DOHH2 (cell line): Measurements from ENCODE around the gene DESI1.

Source experiments
- H3F3A ChIP-seq: fragments of 200-600 bp; sonication (generic), shearing (Covaris generic); 2 replicates; pipeline ENCODE4 v1.6.0; 2016; ENCODE audit warnings: antibody characterized with exemption, mild to moderate bottlenecking; ENCODE audit not compliant: control insufficient read depth, insufficient read depth
- H3K27ac ChIP-seq: fragments of 200-600 bp; sonication (generic); 2 replicates; pipeline ENCODE4 v1.5.1; 2014; ENCODE audit warnings: low read depth, mild to moderate bottlenecking, low read length, moderate library complexity
- H3K27me3 ChIP-seq: fragments of 200-600 bp; sonication (generic); 2 replicates; pipeline ENCODE4 v1.6.1; 2014; ENCODE audit warnings: mild to moderate bottlenecking, low read length, mixed read lengths; ENCODE audit not compliant: control insufficient read depth
- H3K36me3 ChIP-seq: fragments of 200-600 bp; sonication (generic); 2 replicates; pipeline ENCODE4 v1.6.1; 2014; ENCODE audit warnings: mild to moderate bottlenecking, low read length, moderate library complexity, mixed read lengths; ENCODE audit not compliant: control insufficient read depth
- H3K4me1 ChIP-seq: fragments of 200-600 bp; sonication (generic); 2 replicates; pipeline ENCODE4 v1.6.1; 2014; ENCODE audit warnings: mild to moderate bottlenecking, low read length, mixed read lengths; ENCODE audit not compliant: control insufficient read depth
- H3K4me2 ChIP-seq: fragments of 200-600 bp; sonication (generic); 2 replicates; pipeline ENCODE4 v1.6.0; 2014; ENCODE audit warnings: mild to moderate bottlenecking, low read length, moderate library complexity
- H3K4me3 ChIP-seq: fragments of 200-600 bp; sonication (generic); 2 replicates; pipeline ENCODE4 v1.5.1; 2014; ENCODE audit warnings: mild to moderate bottlenecking, low read length, mixed read lengths
- H3K79me2 ChIP-seq: fragments of 200-600 bp; sonication (generic); 2 replicates; pipeline ENCODE4 v1.6.1; 2014; ENCODE audit warnings: mild to moderate bottlenecking, low read length, mixed read lengths; ENCODE audit not compliant: control insufficient read depth
- H3K9me2 ChIP-seq: fragments of 200-600 bp; sonication (generic); replicated peaks from 2 replicates; pipeline ENCODE4 v1.6.1; 2014; ENCODE audit warnings: mild to moderate bottlenecking, low read length, mixed read lengths; ENCODE audit not compliant: control insufficient read depth
- H3K9me3 ChIP-seq: fragments of 200-600 bp; sonication (generic); 2 replicates; pipeline ENCODE4 v1.6.1; 2014; ENCODE audit warnings: antibody characterized with exemption, low read length, mixed read lengths; ENCODE audit not compliant: control insufficient read depth, insufficient read depth
- H4K20me1 ChIP-seq: fragments of 200-600 bp; sonication (generic); 2 replicates; pipeline ENCODE4 v1.6.0; 2014; ENCODE audit warnings: low read depth, mild to moderate bottlenecking, antibody characterized with exemption, low read length, moderate library complexity; ENCODE audit not compliant: control insufficient read depth, insufficient read depth
- CTCF ChIP-seq: fragments of 200-600 bp; sonication (generic); IDR thresholded peaks from one replicate; pipeline ENCODE4 v1.5.1; 2014; ENCODE audit warnings: antibody characterized with exemption, mild to moderate bottlenecking, low read depth, low read length; ENCODE audit not compliant: poor library complexity, severe bottlenecking
- EZH2phosphoT487 ChIP-seq: fragments of 200-600 bp; sonication (generic); IDR thresholded peaks from 2 replicates; pipeline ENCODE4 v1.6.1; 2017; ENCODE audit warnings: borderline replicate concordance, mild to moderate bottlenecking, antibody characterized with exemption, low read length, moderate library complexity, mixed read lengths

DESI1 gene

GRCh38 chr22:41589391-41590241 lies 31.2 kb downstream of the DESI1 start, which contains the start of gene PMM1:
PMM1 (minus strand) TSS chr22:41589840; CDS start chr22:41589805, 35 bp downstream.
- Histone ChIP-seq H3K79me2 (peaks cover 6% of the 10 kb centered on the region), H3K27ac (peak within 1 kb of the TSS; percentile 43), H3K4me2 (peak within 1 kb of the TSS; percentile 97), H3K27me3 (no peaks in the 10 kb centered on the region), H4K20me1 (no peaks in the 10 kb centered on the region), H3K9me2 (no peaks in the 10 kb centered on the region), H3K4me3 (peak within 1 kb of the TSS; percentile 99), H3K4me1 (peaks cover 15% of the 10 kb centered on the region), H3K9me3 (no peaks in the 10 kb centered on the region), H3F3A (no peaks in the 10 kb centered on the region), H3K36me3 (peaks cover 3% of the 10 kb centered on the region; the same call in 1 of the 2 replicates)
- no peak for TF ChIP-seq CTCF

GRCh38 chr22:41587347-41587723 lies 33.5 kb downstream of the DESI1 start:
- Histone ChIP-seq H3K9me2 (no peaks in the 10 kb centered on the region), H3K4me3 (no peak overlapping the region), H4K20me1 (no peaks in the 10 kb centered on the region), H3K4me2 (no peak overlapping the region), H3K4me1 (peaks cover 15% of the 10 kb centered on the region), H3K27ac (no peak overlapping the region), H3F3A (no peaks in the 10 kb centered on the region), H3K9me3 (no peaks in the 10 kb centered on the region), H3K79me2 (peaks cover 6% of the 10 kb centered on the region), H3K27me3 (no peaks in the 10 kb centered on the region), H3K36me3 (peaks cover 3% of the 10 kb centered on the region; the same call in 1 of the 2 replicates)
- TF ChIP-seq CTCF = no peak
- no peak for TF ChIP-seq EZH2phosphoT487

GRCh38 chr22:41585898-41586297 lies 34.9 kb downstream of the DESI1 start:
- TF ChIP-seq CTCF (no peak), EZH2phosphoT487 (no peak)
- peaks cover 15% of the 10 kb centered on the region for H3K4me1 ChIP-seq
- no peak overlapping the region for H3K4me2 ChIP-seq

More at GRCh38 chr22:41585898-41586297, 34.9 kb downstream of the DESI1 start:
- H3K79me2 ChIP-seq = peaks cover 6% of the 10 kb centered on the region
- no peaks in the 10 kb centered on the region for H3K9me3 ChIP-seq
- H4K20me1 ChIP-seq = no peaks in the 10 kb centered on the region
- peaks cover 3% of the 10 kb centered on the region; the same call in 1 of the 2 replicates for H3K36me3 ChIP-seq
- no peaks in the 10 kb centered on the region for H3F3A ChIP-seq
- no peaks in the 10 kb centered on the region for H3K9me2 ChIP-seq
- H3K27me3 ChIP-seq = no peaks in the 10 kb centered on the region
- no peak overlapping the region for H3K27ac ChIP-seq
- H3K4me3 ChIP-seq = no peak overlapping the region
